H4 (cell line): ENCODE measurements around the gene NOL12. TPM values are rescaled to one million over a fixed set of nuclear protein-coding genes. Genes with fewer than 3 reads are reported as not detected.
"Not testable (repeated sequence)": the region's sequence is repeated elsewhere in the genome, so short reads cannot be mapped to it uniquely, and the experiment has no call there.

Experiments used
- DNase-seq: peaks from one replicate; pipeline ENCODE4 v3.0.0-alpha.2; 2015; ENCODE audit warnings: low spot score
- total RNA-seq: library from RNA; depleted of rRNA; stranded (reverse); fragments of >200 nt; shearing (Covaris generic); gene quantifications from 2 replicates; pipeline ENCODE4 v1.2.3, GENCODE V29; 2014

The NOL12 gene
- total RNA-seq, 1 experiment from 2014 or later: 25.7 TPM

DNA sequence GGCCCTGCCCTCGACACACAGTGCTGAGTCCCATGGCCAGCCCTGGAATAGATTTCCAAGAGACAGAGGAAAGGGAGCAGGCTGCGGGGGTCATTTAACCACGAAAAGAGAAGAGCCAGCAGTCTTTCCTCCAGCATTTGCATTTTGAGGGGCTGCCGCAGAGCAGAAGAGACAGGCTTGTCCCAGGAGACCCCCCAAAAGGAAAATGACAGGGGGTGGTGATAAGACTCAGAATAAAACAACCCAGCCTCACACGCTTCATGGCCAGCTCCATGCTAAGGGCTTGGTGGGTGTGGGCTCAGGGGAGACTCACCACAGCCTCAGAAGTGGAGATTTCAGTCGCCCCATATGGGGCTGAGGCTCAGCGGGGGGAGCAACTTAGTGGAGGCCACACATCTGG is 27.6 kb downstream of the NOL12 start:
- no peak for DNase-seq

DNA sequence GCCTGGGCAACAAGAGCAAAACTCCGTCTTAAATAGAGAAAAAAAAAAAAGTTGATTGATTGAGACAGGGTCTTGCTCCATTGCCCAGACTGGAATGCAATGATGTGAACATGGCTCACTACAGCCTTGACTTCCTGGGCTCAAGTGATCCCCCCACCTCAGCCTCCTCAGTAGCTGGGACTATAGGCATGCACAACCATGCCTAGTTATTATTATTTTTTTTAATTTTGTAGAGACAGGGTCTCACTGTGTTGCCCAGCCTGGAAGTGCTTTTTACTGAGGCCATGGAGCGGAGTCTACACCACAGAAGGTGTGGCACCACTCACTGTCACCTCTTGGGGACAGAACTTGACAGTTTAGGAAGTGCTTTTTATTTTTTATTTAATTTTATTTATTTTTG is 28.5 kb downstream of the NOL12 start:
- DNase-seq: no peak

GRCh38 chr22:37715760-37716159 is 29.6 kb downstream of the NOL12 start:
- DNase-seq: no peak

DNA sequence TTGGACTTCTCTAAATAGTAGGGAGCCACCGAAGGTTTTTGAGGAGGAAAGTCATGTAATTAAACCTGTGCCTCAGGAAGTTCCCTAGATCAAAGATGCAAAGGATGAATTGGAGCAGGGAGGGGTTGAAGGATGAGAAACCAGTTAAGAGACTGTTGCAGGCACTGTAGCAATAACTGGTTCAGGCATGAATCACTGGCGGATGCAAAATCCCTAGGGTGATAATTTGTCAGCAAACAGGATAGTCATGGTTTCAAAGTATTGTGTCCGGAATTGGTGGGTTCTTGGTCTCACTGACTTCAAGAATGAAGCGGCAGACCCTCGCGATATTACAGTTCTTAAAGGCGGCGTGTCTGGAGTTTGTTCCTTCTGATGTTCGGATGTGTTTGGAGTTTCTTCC is 30.6 kb downstream of the NOL12 start:
- no peak for DNase-seq

- not testable (repeated sequence) for DNase-seq
These were observed 31.1 kb downstream of the NOL12 start for GRCh38 chr22:37717235-37717634.

DNA sequence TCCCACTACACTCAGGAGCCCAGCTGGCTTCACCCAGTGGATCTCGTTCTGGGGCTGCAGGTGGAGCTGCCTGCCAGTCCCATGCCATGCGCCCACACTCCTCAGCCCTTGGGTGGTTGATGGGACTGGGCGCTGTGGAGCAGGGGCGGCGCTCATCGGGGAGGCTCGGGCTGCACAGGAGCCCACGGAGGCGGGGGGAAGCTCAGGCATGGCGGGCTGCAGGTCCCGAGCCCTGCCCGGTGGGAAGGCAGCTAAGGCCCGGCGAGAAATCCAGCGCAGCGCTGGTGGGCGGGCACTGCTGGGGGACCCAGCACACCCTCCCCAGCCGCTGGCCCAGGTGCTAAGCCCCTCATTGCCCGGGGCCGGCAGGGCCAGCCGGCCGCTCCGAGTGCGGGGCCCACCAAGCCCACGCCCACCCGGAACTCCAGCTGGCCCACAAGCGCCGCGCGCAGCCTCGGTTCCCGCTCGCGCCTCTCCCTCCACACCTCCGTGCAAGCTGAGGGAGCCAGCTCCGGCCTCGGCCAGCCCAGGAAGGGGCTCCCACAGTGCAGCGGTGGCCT is 31.7 kb downstream of the NOL12 start:
- DNase-seq: not testable (repeated sequence)

- no peak for DNase-seq
These were observed 39.6 kb downstream of the NOL12 start for GRCh38 chr22:37725551-37726240.

DNA sequence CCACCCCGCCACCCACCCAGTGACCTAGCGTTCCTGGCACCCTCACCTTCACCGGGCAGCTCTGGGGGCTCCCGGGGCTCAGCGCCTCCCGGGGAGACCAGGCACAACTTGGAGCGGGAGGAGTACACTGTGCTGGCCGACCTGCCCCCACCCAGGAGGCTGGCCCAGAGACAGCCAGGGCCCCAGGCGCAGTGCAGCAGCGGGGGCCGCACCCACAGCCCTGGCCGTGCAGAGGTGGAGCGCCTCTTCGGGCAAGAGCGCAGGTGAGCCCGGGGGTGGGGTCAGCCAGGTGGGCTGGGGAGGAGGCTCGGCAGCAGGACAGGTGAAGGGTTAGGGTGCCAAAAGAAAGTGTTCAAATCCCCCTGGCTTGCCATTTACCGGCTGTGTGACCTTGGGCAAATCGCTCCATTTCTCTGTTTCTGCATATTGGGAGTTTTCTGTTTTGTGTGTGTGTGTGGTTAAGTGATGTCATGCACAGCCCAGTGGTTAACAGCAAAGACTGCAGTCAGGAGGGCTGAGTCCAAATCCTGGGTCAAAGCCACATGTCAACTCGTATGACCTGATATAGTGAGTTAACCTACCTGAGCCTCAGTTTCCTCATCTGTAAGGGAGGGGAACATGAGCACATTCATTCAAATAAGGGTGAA is 40.2 kb downstream of the NOL12 start:
- DNase-seq: no peak

DNA sequence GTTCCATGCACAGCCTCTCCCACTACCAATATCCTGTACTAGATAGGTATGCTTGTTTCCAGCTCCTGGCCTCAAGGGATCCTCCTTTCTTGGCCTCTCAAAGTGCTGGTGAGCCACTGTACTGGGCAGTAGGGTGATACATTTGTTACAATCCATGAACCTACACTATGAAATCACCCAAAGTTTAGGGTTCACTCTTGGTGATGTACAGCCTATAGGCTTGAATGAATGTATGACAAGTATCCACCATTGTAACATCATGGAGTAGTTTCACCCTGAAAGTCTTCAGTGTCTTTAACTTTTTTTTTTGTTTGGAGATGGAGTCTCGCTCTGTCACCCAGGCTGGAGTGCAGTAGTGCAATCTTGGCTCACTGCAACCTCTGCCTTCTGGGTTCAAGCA is 42.5 kb downstream of the NOL12 start:
- no peak for DNase-seq

DNA sequence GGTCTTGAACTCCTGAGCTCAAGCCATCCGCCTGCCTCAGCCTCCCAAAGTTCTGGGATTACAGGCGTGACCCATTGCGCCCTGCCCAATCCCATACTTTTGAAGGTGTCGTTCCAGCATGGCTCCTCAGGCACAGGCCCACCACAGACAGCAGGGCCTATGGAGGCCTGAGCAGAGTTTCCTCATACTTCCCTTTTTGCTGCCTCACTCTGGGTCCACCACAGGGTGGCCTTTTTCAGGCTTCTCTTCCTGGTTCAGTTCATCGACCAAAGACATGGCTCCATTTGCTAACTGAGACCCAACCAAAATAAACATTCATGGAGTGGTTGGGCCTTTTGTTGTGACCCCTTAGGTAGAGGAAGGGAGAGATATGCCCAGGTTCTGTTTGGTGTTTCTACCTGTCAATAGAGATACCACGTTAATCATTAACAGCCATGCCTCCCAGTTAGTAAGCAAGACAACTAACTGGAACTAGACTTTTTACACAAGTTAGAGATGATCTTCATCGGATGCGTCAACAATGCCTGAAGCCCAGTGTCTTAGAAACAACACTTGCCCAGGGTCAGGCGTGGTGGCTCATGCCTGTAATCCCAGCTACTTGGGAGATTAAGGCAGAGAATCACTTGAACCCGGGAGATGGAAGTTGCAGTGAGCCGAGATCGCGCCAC is 45.8 kb downstream of the NOL12 start:
- no peak for DNase-seq

DNA sequence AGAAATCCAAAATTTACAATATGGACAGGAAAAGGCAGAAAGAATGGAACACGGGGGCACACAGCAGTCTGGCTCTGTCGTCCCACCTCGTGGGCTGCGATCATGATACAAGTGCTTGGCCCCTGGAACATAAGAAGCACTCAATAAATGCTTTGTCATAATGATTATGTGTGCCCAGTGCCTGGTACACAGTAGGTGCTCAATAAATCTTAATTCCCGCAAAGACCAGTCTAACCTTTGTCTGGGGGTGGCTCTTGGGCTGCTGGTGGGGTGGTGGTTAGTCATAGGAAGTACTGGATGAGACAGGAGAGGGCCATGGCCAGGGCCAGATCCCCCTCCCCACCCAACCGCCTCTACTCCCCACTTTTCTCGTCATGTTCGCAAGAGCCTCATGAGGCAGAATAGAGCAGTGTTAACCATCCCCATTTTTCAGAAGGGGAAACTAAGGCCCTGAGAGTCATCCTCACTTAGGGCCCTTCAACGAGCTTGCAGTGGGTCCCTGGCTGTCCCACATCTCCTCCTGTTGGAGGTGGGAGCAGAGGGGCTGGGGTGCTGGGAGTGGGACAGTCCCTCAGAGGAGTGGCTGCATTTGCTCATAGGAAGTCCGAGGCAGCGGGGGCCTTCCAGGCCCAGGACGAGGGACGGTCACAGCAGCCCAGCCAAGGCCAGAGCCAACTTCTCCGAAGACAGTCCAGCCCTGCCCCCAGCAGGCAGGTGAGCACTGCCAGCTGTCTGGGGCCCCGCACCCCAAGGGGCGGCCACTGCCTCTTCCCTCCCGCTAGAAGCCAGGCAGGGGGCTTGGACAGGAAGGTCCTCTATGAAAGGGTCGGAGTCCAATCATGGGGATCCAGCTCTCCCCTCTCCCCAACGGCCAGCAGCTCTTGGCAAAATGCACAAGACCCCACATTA is 46.8 kb downstream of the NOL12 start:
- DNase-seq: no peak

GRCh38 chr22:37733625-37734401 is 47.7 kb downstream of the NOL12 start:
- DNase-seq: no peak

- DNase-seq: no peak
These were observed 48.2 kb downstream of the NOL12 start for GRCh38 chr22:37734402-37734700.

- DNase-seq: no peak
These were observed 48.9 kb downstream of the NOL12 start for GRCh38 chr22:37734964-37735451.

DNA sequence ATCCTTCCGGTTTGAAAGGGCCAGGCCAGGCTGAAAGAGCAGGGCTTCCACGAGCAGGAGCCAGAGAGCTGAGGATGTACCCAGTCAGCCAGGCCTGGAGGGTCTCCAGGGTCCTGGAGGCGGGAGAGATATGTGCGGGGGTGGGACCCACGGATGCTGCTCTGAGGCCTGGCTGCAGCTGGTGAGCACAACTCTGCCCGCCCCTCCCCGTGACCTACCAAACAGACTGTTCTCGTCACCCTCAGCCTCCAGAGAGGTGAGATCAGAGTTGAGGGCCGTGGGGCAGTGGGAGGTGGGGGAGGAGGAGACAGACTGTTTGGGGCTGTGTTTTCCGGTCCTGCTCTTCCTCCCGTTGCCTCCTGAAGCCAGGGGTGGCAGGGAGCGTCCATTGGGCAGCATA is 52.9 kb downstream of the NOL12 start:
- no peak for DNase-seq

DNA sequence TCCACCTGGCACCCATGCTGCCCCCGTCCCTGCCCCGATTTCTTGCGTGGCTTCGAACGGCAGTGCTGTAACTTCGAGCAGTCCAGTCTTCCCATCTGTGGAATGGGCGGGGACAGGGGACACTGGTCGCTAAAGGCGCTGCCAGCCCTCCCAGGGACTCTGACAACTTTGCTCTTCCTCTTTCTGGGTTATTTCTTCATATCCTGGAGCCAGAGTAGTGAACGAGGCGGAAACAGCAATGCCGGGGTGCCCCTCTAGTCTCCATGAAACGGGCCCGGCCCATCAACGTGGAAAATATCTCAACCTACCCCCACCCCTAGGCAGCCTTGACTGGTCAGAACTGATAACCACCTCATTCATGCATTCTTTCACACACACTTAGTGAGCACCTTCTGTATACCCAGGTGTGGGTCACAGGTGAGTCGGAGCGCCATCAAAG is 53.5 kb downstream of the NOL12 start:
- no peak for DNase-seq

DNA sequence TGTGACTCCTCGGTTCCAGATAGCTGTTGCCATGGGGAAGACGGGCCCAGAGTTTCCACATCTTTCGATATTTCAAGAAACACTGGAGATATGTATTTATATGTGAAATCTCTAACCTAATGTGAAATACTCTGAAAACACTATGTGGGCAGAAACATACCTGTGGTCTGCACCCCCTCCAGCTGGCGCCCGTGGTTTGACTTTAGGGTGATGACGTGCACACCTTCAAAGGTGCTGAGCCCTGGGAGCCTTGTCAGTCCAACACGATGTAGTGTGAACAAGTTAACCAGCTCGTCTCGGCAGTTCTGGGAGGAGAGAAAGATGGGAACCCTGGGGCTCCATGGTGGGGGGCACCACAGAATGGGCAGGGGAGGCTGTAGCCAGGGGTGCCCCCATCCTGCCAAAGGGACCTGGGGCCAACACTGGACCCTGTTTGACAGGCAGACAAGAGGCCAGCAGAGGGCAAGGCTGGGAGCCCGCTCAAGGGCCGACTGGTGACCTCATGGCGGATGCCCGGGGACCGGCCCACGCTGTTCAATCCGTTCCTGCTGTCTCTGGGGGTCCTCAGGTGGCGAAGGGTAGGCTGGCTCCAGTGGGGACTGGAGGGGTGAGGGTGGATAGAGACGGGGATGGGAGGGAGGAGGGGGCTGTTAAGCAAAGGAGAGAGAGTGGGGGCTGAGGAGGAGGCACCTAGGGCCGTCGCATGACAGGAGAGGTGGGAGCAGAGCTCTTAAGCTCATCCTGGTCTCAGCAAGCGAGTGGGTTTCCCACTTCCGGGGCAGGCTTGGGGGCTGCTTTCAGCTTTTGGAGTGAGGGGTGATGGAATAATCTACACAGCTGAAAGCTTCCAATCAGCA is 54.5 kb downstream of the NOL12 start:
- no peak for DNase-seq

DNA sequence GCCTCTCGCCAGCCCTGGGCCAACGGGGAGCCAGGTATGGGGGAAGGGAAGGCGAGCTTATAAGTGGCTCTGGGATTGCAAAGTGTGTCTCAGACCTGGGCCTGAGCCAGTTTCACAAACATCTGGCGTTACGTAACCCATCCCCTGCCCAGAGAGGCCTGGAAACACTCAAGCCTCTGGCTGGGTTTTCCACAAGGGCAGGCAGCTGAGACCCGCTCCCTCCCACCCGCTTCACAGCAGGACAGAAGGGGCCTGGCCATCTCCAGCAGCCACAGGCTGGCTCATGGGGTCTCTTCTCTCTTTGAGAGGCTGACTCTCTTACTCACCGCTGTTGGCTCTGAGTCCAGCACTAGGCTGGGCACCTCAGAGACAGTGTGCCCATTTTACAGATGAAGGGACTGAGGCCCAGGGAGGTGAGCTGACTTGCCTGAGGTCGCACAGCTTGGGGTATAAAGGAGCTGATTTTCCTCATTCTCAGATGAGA is 55.2 kb downstream of the NOL12 start:
- DNase-seq: peak; percentile 84

GRCh38 chr22:37742376-37743171 is 56.4 kb downstream of the NOL12 start:
- DNase-seq: peak; percentile 90
